Measurements from ENCODE around the gene SLC25A24.
"Not testable (repeated sequence)": the region's sequence is repeated elsewhere in the genome, so short reads cannot be mapped to it uniquely, and the experiment has no call there.

Gene SLC25A24

GRCh38 chr1:108194051-108194450, 6.1 kb downstream of the SLC25A24 start:
- no peak for DNase-seq

DNA sequence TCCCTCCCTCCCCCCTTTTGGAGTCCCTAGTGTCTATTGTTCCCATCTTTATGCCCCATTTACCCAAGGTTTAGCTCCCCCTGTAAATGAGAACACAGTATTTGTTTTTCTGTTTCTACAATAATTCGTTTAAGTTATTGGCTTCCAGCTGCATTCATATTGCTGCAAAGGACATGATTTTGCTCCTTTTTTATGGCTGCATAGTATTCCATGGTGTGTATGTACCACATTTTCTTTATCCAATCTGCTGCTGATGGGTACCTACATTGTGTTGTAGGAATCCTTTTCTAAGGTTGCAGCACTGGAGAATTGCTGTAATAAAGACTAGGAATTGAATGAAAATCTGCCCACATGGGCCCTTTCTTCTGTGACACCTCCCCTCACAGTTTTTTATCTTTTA, 6.8 kb downstream of the SLC25A24 start:
- no peak for DNase-seq

- no peak for DNase-seq
Observed at GRCh38 chr1:108192581-108192980, 7.6 kb downstream of the SLC25A24 start.

GRCh38 chr1:108190686-108191416, 9.3 kb downstream of the SLC25A24 start:
- DNase-seq: no peak

- DNase-seq: no peak
Observed at GRCh38 chr1:108190001-108190634, 10.0 kb downstream of the SLC25A24 start.

DNA sequence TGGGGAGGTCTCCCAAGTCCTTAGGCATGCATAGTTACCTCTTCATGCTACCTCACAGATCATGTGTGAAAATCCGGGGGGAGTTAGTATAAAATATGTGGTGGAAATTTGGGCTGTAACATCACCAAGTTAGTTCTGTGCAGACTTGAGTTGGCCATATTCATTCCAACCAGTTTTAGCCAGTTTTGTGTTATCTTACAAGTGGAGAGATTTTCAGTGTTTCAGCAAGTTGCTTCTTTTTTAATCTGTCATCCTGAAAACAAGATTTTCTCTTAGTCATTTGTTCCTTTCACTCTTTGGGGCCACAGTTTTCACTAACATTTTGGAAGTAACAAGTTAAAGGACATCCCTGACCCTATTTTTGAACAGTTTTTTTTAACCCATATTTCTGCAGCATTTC, 11.3 kb downstream of the SLC25A24 start:
- DNase-seq: no peak

GRCh38 chr1:108182959-108183700, 17.0 kb downstream of the SLC25A24 start:
- no peak for DNase-seq

GRCh38 chr1:108179018-108179417, 21.1 kb downstream of the SLC25A24 start:
- DNase-seq: no peak

- DNase-seq: not testable (repeated sequence)
Observed at GRCh38 chr1:108162409-108162808, 37.7 kb downstream of the SLC25A24 start.

DNA sequence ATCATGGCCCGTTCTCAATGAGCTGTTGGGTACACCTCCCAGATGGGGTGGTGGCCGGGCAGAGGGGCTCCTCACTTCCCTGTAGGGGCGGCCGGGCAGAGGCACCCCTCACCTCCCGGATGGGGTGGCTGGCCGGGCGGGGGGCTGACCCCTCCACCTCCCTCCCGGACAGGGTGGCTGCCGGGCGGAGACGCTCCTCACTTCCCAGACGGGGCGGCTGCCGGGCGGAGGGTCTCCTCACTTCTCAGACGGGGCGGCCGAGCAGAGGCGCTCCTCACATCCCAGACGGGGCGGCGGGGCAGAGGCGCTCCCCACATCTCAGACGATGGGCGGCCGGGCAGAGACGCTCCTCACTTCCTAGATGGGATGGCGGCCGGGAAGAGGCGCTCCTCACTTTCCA, 40.2 kb downstream of the SLC25A24 start:
- not testable (repeated sequence) for DNase-seq

DNA sequence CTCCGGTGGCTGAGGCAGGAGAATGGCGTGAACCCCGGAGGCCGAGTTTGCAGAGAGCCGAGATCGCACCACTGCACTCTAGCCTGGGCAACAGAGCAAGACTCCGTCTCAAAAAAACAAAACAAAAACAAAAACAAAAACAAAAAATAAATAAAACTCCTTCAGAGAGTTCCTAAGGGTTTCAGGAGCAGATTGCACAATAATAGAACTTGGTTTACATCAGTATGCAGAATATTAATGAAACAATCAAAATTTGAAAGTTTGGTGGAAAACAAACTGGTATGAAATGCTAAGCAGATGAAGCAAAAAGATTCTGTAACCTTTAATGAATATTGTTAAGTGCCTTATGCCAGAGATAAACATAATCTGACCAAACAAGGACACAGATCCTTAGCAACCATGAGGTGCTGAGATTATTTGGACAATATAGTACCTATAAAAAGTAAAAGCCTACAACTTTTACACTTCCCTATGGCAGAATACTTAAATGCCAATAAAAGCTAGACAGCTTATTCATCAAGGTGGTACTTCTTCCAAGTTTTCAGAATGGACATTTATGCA, 41.2 kb downstream of the SLC25A24 start:
- DNase-seq: no peak

- DNase-seq: no peak
Observed at GRCh38 chr1:108154314-108154713, 45.8 kb downstream of the SLC25A24 start.

DNA sequence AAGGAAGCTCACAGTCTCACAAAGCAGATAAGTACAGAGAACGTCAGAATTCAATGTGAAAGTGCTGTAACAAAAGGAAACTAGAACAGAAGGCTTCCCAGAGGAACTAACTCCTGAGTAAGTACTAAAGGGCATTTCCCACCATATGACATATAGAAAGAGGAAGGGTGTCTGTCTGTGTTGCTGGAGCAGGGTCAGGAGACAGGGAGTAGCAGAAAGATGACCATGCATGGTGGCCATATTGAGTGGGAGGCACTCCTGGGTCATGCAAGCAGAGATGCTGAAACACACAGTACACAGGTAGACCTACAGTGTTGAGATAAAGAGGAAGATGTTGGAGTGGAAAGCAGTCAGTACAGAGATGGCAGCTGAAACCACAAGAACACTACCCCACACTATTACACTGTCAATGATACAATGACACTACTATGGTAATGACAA, 47.3 kb downstream of the SLC25A24 start:
- no peak for DNase-seq

- DNase-seq: no peak
Observed at GRCh38 chr1:108151548-108151947, 48.6 kb downstream of the SLC25A24 start.

GRCh38 chr1:108149796-108150467, 50.2 kb downstream of the SLC25A24 start:
- no peak for DNase-seq

- DNase-seq: not testable (repeated sequence)
Observed at GRCh38 chr1:108144569-108144968, 55.6 kb downstream of the SLC25A24 start.

- DNase-seq: no peak
Observed at GRCh38 chr1:108142773-108143394, 57.3 kb downstream of the SLC25A24 start.

DNA sequence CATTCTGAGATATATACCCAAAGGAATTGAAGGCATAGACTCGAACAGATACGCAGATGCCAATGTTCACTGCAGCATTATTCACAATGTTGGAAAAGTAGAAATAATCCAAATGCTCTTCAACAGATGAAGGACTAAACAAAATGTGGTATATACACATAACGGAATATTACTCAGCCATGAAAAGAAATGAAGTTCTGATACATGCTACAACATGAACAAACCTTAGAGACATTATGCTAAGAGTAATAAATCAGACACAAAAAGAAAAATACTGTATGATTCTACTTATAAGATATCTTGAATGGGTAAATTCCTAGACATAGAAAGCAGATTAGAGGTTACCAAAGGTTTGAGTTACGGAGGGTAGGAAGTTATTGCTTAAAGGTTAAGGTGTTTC, 57.9 kb downstream of the SLC25A24 start:
- DNase-seq: no peak

- DNase-seq: no peak
Observed at GRCh38 chr1:108141621-108142020, 58.5 kb downstream of the SLC25A24 start.

GRCh38 chr1:108140936-108141335, 59.2 kb downstream of the SLC25A24 start:
- DNase-seq: no peak

DNA sequence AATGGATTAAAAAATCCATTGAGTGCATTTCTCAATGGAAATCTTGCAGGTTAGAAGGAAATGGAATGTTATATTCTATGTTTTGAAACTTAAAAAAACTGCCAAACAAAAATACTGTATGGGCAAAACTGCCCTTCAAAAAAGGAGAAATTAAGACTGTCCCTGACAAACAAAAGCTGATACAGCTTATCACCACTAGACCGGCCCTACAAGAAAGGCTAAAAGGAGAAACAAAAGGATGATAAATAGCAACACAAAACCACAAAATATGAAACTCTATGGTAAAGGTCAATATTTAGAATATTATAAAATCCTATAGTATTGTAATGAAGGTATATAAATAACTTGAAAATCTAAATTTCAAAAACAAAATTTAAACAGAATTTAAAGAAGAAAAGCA, 60.0 kb downstream of the SLC25A24 start:
- no peak for DNase-seq

GRCh38 chr1:108139555-108139954, 60.6 kb downstream of the SLC25A24 start:
- not testable (repeated sequence) for DNase-seq
